SK-N-MC (cell line): ENCODE data around the gene CIB4.

Experiments used
- DNase-seq: peaks from one replicate; pipeline ENCODE4 v3.0.0-alpha.2; 2011; ENCODE audit warnings: low read depth, low spot score
- H3K27ac ChIP-seq: fragments of 200-600 bp; sonication (generic); 2 replicates; pipeline ENCODE4 v1.5.1; 2016; ENCODE audit warnings: mixed run types
- H3K36me3 ChIP-seq: fragments of 200-600 bp; sonication (generic); 2 replicates; pipeline ENCODE4 v1.6.1; 2017; ENCODE audit warnings: antibody characterized with exemption, low read length, mixed read lengths; ENCODE audit not compliant: insufficient read depth
- H3K4me3 ChIP-seq: fragments of 200-600 bp; sonication (generic); 2 replicates; pipeline ENCODE4 v1.5.1; 2016
- H3K9ac ChIP-seq: fragments of 200-600 bp; sonication (generic); 2 replicates; pipeline ENCODE4 v1.8.0; 2017; ENCODE audit warnings: mixed run types, mixed read lengths; ENCODE audit not compliant: insufficient read length
- H3K9me3 ChIP-seq: fragments of 200-600 bp; sonication (generic); 2 replicates; pipeline ENCODE4 v1.6.1; 2017; ENCODE audit warnings: low read depth, mild to moderate bottlenecking, antibody characterized with exemption, low read length, moderate library complexity, mixed read lengths
- EZH2 ChIP-seq: fragments of 200-600 bp; sonication (generic); IDR thresholded peaks from one replicate; pipeline ENCODE4 v1.6.1; 2017; ENCODE audit warnings: antibody characterized with exemption
- FOXP2 ChIP-seq: optimal IDR thresholded peaks from 2 replicates; pipeline ENCODE3; 2011; ENCODE audit warnings: mild to moderate bottlenecking, moderate library complexity; ENCODE audit not compliant: insufficient read depth; ENCODE audit errors: extremely low read length, control extremely low read depth
- POLR2AphosphoS5 ChIP-seq: IDR thresholded peaks from 2 replicates; pipeline ENCODE4 v1.6.1; 2012; ENCODE audit warnings: mild to moderate bottlenecking, low read depth, low read length, borderline replicate concordance

The CIB4 gene

GRCh38 chr2:26590508-26590907 is 50.7 kb downstream of the CIB4 start:
- TF ChIP-seq FOXP2 (no peak), EZH2 (no peak), POLR2AphosphoS5 (no peak)
- no peaks in the 10 kb centered on the region for H3K36me3 ChIP-seq
- DNase-seq: no peak
- H3K27ac ChIP-seq: no peak overlapping the region
- H3K4me3 ChIP-seq: no peak overlapping the region
- no peak overlapping the region for H3K9ac ChIP-seq
- H3K9me3 ChIP-seq: no peaks in the 10 kb centered on the region

- no peak overlapping the region for H3K9ac ChIP-seq
- H3K27ac ChIP-seq: no peak overlapping the region
- no peaks in the 10 kb centered on the region for H3K9me3 ChIP-seq
- no peaks in the 10 kb centered on the region for H3K36me3 ChIP-seq
- no peak overlapping the region for H3K4me3 ChIP-seq
- TF ChIP-seq FOXP2: no peak
- TF ChIP-seq POLR2AphosphoS5: no peak
- TF ChIP-seq EZH2: no peak
- DNase-seq: no peak
Observed at GRCh38 chr2:26588576-26588975, 52.6 kb downstream of the CIB4 start.

GRCh38 chr2:26587994-26588393 is 53.2 kb downstream of the CIB4 start:
- H3K36me3 ChIP-seq: no peaks in the 10 kb centered on the region
- no peak overlapping the region for H3K27ac ChIP-seq
- TF ChIP-seq FOXP2 (no peak), POLR2AphosphoS5 (no peak), EZH2 (no peak)
- no peaks in the 10 kb centered on the region for H3K9me3 ChIP-seq
- DNase-seq: no peak
- H3K9ac ChIP-seq: no peak overlapping the region
- no peak overlapping the region for H3K4me3 ChIP-seq

- TF ChIP-seq POLR2AphosphoS5 (no peak), EZH2 (no peak), FOXP2 (no peak)
- no peak overlapping the region for H3K27ac ChIP-seq
- no peaks in the 10 kb centered on the region for H3K36me3 ChIP-seq
- no peak overlapping the region for H3K9ac ChIP-seq
- no peak for DNase-seq
- no peak overlapping the region for H3K4me3 ChIP-seq
- no peaks in the 10 kb centered on the region for H3K9me3 ChIP-seq
Observed at GRCh38 chr2:26585966-26586365, 55.2 kb downstream of the CIB4 start.

GRCh38 chr2:26585100-26585499 is 56.1 kb downstream of the CIB4 start:
- Histone ChIP-seq H3K36me3 (no peaks in the 10 kb centered on the region), H3K9me3 (no peaks in the 10 kb centered on the region), H3K27ac (no peak overlapping the region), H3K4me3 (no peak overlapping the region), H3K9ac (no peak overlapping the region)
- TF ChIP-seq FOXP2 (no peak), EZH2 (no peak), POLR2AphosphoS5 (no peak)
- no peak for DNase-seq

GRCh38 chr2:26584656-26585055 is 56.5 kb downstream of the CIB4 start:
- H3K4me3 ChIP-seq: no peak overlapping the region
- no peak for DNase-seq
- H3K9ac ChIP-seq: no peak overlapping the region
- no peak overlapping the region for H3K27ac ChIP-seq
- H3K36me3 ChIP-seq: no peaks in the 10 kb centered on the region
- TF ChIP-seq EZH2 (no peak), POLR2AphosphoS5 (no peak), FOXP2 (no peak)
- H3K9me3 ChIP-seq: no peaks in the 10 kb centered on the region

- no peak for TF ChIP-seq EZH2
- TF ChIP-seq POLR2AphosphoS5: no peak
- TF ChIP-seq FOXP2: no peak
- Histone ChIP-seq H3K36me3 (no peaks in the 10 kb centered on the region), H3K4me3 (no peak overlapping the region), H3K9me3 (no peaks in the 10 kb centered on the region), H3K9ac (no peak overlapping the region), H3K27ac (no peak overlapping the region)
- no peak for DNase-seq
Observed at GRCh38 chr2:26584191-26584590, 57.0 kb downstream of the CIB4 start.

GRCh38 chr2:26583381-26583911 is 57.7 kb downstream of the CIB4 start:
- no peak for DNase-seq
- TF ChIP-seq FOXP2 (no peak), EZH2 (no peak), POLR2AphosphoS5 (no peak)
- Histone ChIP-seq H3K9ac (no peak overlapping the region), H3K36me3 (no peaks in the 10 kb centered on the region), H3K9me3 (no peaks in the 10 kb centered on the region), H3K4me3 (no peak overlapping the region), H3K27ac (no peak overlapping the region)

- DNase-seq: no peak
- no peak overlapping the region for H3K9ac ChIP-seq
- no peaks in the 10 kb centered on the region for H3K9me3 ChIP-seq
- no peak overlapping the region for H3K4me3 ChIP-seq
- TF ChIP-seq POLR2AphosphoS5 (no peak), FOXP2 (no peak), EZH2 (no peak)
- no peaks in the 10 kb centered on the region for H3K36me3 ChIP-seq
- no peak overlapping the region for H3K27ac ChIP-seq
Observed at GRCh38 chr2:26582890-26583289, 58.3 kb downstream of the CIB4 start.
